ENCODE results near the gene LPIN3. TPM values are rescaled to one million over a fixed set of nuclear protein-coding genes. Genes with fewer than 3 reads are reported as not detected.
A peak's percentile ranks its signal among the peaks of the same experiment; 100 is the strongest.

The LPIN3 gene
- total and polyA plus RNA-seq, 2 experiments from 2014 or later: 18.1 to 22.4 TPM

DNA sequence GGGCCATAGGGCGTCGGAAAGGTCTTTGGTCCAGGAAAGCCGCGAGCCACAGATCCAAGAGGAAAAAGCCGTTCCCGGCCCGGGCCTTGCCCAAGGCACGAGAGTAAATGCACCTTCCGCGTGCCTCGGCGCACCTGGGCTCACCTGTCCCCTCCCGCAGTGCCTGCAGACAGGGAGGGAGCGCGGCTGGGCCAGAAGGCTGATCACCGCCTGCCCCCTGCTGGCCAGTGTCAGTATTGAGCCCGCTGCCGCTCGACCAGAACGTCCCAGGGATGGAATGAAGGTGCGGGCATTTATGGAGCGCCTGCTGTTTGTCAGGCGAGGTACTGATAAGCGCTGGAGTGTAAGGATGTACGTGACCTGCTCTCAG lies 679 bp upstream of the LPIN3 start:
- H2AFZ ChIP-seq: peak overlapping the region; percentile 86
- H4K20me1 ChIP-seq (ENCODE audit: insufficient read depth, poor library complexity, severe bottlenecking): no peaks in the 10 kb centered on the region
- peaks cover 27% of the 10 kb centered on the region for H3K4me1 ChIP-seq (ENCODE audit: insufficient read depth)
- H3K9me2 ChIP-seq (replicated peaks; ENCODE audit: insufficient read depth): no peaks in the 10 kb centered on the region
- no peak overlapping the region for H3K4me3 ChIP-seq
- peaks cover 19% of the 10 kb centered on the region for H3K79me2 ChIP-seq
- H3K27me3 ChIP-seq: no peaks in the 10 kb centered on the region
- peak overlapping the region; percentile 76 for H3K4me2 ChIP-seq
- DNase-seq (ENCODE audit: low spot score): peak; percentile 94
- no peaks in the 10 kb centered on the region for H3K36me3 ChIP-seq (replicated peaks; ENCODE audit: insufficient read depth, low read depth)
- peak overlapping the region; percentile 68 for H3K27ac ChIP-seq
- no peaks in the 10 kb centered on the region for H3K9me3 ChIP-seq (ENCODE audit: low read depth)
- TF ChIP-seq EZH2phosphoT487 (IDR thresholded peaks at IDR 0.05; ENCODE audit: low read depth, severe bottlenecking, unreplicated experiment): no peak
- TF ChIP-seq, protein P1, sequence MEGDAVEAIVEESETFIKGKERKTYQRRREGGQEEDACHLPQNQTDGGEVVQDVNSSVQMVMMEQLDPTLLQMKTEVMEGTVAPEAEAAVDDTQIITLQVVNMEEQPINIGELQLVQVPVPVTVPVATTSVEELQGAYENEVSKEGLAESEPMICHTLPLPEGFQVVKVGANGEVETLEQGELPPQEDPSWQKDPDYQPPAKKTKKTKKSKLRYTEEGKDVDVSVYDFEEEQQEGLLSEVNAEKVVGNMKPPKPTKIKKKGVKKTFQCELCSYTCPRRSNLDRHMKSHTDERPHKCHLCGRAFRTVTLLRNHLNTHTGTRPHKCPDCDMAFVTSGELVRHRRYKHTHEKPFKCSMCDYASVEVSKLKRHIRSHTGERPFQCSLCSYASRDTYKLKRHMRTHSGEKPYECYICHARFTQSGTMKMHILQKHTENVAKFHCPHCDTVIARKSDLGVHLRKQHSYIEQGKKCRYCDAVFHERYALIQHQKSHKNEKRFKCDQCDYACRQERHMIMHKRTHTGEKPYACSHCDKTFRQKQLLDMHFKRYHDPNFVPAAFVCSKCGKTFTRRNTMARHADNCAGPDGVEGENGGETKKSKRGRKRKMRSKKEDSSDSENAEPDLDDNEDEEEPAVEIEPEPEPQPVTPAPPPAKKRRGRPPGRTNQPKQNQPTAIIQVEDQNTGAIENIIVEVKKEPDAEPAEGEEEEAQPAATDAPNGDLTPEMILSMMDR (IDR thresholded peaks at IDR 0.05; ENCODE audit: poor library complexity): peak; percentile 100
- 3% methylated on average over 25 of the region's 25 CpGs for WGBS (ENCODE audit: low lambda C conversion rate, missing lambda C conversion rate)

DNA sequence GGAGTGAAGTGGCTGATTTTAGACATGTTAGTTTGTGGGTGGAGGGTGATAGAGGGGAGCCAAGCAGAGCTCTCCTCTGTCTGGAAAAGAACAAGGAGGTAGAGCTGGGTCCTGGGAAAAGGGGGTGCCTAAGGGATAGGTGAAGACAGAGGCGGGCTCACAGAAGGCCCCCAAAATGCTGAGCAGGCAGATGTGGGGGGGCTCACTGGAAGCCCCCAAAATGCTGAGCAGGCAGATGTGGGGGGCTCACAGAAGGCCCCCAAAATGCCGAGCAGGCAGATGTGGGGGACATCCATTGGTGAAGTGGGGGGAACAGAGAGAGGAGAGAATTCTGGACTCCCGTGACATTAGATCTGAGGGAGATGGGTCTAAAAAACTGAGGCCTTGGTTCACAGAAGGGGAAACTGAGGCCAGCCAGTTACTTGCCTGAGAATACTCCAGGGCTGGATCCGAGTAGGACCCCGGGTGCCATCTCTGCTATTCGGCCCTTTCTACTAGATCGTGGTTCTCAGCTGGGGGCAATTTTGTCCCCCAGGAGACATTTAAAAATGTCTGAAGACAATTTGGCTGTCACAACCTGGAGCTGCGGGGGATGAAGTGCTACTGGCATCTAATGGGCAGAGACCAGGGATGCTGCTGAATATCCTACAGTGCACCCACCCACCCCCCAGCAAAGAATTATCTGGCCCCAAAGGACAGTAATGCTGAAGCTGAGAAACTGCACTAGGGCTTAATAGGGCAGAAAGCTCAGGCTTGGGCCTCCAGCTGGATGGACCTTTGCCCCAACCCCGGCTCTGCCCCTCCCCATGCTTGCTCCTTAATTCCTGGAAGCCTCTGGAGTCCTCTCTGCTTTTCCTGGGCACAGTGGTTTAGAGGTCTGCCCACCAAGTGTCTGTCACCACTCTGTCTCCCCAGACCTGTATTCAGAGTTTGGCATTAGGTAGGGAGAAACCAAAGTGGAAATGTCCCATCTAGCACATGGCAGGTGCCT lies 2.1 kb downstream of the LPIN3 start:
- H3K4me1 ChIP-seq (ENCODE audit: insufficient read depth): peaks cover 31% of the 10 kb centered on the region
- no peak for DNase-seq (ENCODE audit: low spot score)
- no peaks in the 10 kb centered on the region for H3K36me3 ChIP-seq (replicated peaks; ENCODE audit: insufficient read depth, low read depth)
- H2AFZ ChIP-seq: no peak overlapping the region
- no peak for TF ChIP-seq EZH2 (IDR thresholded peaks at IDR 0.05; ENCODE audit: borderline replicate concordance)
- peaks cover 19% of the 10 kb centered on the region for H3K79me2 ChIP-seq
- H3K4me3 ChIP-seq: no peak overlapping the region
- 91% methylated on average over 9 of the region's 9 CpGs for WGBS (ENCODE audit: low lambda C conversion rate, missing lambda C conversion rate)
- H4K20me1 ChIP-seq (ENCODE audit: insufficient read depth, poor library complexity, severe bottlenecking): no peaks in the 10 kb centered on the region
- H3K4me2 ChIP-seq: peak overlapping the region; percentile 76
- no peaks in the 10 kb centered on the region for H3K27me3 ChIP-seq
- no peaks in the 10 kb centered on the region for H3K9me3 ChIP-seq (ENCODE audit: low read depth)
- H3K9me2 ChIP-seq (replicated peaks; ENCODE audit: insufficient read depth): no peaks in the 10 kb centered on the region
- H3K27ac ChIP-seq: peak overlapping the region; percentile 7

DNA sequence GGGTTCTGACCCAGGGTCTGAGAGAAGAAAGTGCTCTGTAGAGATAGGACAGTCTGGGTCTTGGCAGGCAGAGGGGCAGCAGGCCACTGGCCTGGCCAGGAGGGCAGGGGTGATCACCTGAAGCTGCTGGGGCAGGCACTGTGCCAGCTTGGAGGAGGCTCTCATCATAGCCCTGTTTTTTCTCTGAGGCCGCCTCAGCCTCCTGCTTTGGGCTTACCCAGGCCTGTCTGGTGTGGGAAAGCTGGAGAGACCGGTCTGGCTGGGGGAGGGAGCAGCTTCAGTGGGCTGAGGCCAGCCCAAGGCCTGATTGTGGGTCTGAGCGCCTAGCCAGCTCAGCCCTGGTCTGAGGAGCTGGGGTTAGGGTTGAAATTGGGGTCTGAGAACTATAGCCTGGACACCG lies 3.9 kb downstream of the LPIN3 start:
- no peak for TF ChIP-seq EZH2 (IDR thresholded peaks at IDR 0.05; ENCODE audit: borderline replicate concordance)
- TF ChIP-seq EZH2phosphoT487 (IDR thresholded peaks at IDR 0.05; ENCODE audit: low read depth, severe bottlenecking, unreplicated experiment): no peak
- TF ChIP-seq, protein P1 (IDR thresholded peaks at IDR 0.05; ENCODE audit: poor library complexity): no peak
- H2AFZ ChIP-seq: no peak overlapping the region
- no peaks in the 10 kb centered on the region for H3K9me2 ChIP-seq (replicated peaks; ENCODE audit: insufficient read depth)
- peaks cover 30% of the 10 kb centered on the region for H3K4me1 ChIP-seq (ENCODE audit: insufficient read depth)
- no peaks in the 10 kb centered on the region for H3K36me3 ChIP-seq (replicated peaks; ENCODE audit: insufficient read depth, low read depth)
- no peak overlapping the region for H3K4me3 ChIP-seq
- peaks cover 19% of the 10 kb centered on the region for H3K79me2 ChIP-seq
- H3K4me2 ChIP-seq: no peak overlapping the region
- H4K20me1 ChIP-seq (ENCODE audit: insufficient read depth, poor library complexity, severe bottlenecking): no peaks in the 10 kb centered on the region
- WGBS (ENCODE audit: low lambda C conversion rate, missing lambda C conversion rate): 80% methylated on average over 4 of the region's 4 CpGs
- no peaks in the 10 kb centered on the region for H3K9me3 ChIP-seq (ENCODE audit: low read depth)
- no peaks in the 10 kb centered on the region for H3K27me3 ChIP-seq
- no peak for DNase-seq (ENCODE audit: low spot score)
- H3K27ac ChIP-seq: no peak overlapping the region

DNA sequence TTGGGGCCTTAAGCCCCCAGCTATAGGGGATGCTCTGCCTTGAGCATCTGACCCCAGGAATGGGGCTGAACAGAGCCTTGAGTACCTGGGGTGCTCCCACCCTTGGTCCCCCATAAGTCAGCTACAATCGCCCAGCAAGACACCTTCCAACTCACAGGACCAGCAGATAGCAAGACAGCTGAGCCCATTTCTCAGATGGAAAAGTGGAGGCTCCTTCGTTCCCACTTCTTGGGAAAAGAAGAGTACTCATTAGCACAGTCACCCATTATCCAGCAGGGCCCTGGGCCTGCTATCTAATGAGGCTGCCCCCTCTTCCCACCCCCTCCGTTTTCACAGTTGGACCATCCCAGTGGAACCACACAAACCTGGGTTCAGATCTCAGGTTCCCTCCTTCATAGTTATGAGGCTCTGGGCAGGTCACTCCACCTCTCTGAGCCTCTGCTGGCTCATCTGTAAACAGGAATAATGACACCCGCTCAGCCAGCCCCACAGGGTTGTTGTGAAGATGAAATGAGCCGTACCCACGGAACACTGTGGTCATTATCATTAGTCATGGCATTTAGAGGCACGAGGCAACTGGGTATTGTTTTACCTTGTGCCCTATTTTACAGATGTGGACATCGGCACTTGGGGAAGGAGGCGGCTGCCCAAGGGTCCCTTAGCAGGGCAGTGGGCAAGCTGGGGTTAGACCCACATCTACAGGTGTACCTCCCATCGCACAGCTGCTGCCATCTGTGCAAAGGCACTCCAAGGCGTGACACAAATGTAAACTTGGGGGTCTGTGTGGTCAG lies 4.5 kb downstream of the LPIN3 start:
- DNase-seq (ENCODE audit: low spot score): no peak
- 92% methylated on average over 11 of the region's 11 CpGs for WGBS (ENCODE audit: low lambda C conversion rate, missing lambda C conversion rate)
- Histone ChIP-seq H3K4me2 (no peak overlapping the region), H3K4me3 (no peak overlapping the region), H3K27me3 (no peaks in the 10 kb centered on the region), H3K9me2 (replicated peaks; ENCODE audit: insufficient read depth) (no peaks in the 10 kb centered on the region), H3K27ac (no peak overlapping the region), H3K79me2 (peaks cover 19% of the 10 kb centered on the region), H3K9me3 (ENCODE audit: low read depth) (no peaks in the 10 kb centered on the region), H3K4me1 (ENCODE audit: insufficient read depth) (peaks cover 27% of the 10 kb centered on the region), H2AFZ (no peak overlapping the region), H3K36me3 (replicated peaks; ENCODE audit: insufficient read depth, low read depth) (no peaks in the 10 kb centered on the region), H4K20me1 (ENCODE audit: insufficient read depth, poor library complexity, severe bottlenecking) (no peaks in the 10 kb centered on the region)
- TF ChIP-seq EZH2phosphoT487 (IDR thresholded peaks at IDR 0.05; ENCODE audit: low read depth, severe bottlenecking, unreplicated experiment) (no peak), EZH2 (IDR thresholded peaks at IDR 0.05; ENCODE audit: borderline replicate concordance) (no peak)
- TF ChIP-seq, protein P1 (IDR thresholded peaks at IDR 0.05; ENCODE audit: poor library complexity): no peak

Data from hepatocyte (in vitro differentiated cells).